Activated CD8-positive, alpha-beta memory T cell treated with anti-CD3 and anti-CD28 coated beads for 36 hours (primary cell): ENCODE results near the gene MED31. TPM values are rescaled to one million over a fixed set of nuclear protein-coding genes. Genes with fewer than 3 reads are reported as not detected.
"Not testable (repeated sequence)": the region's sequence is repeated elsewhere in the genome, so short reads cannot be mapped to it uniquely, and the experiment has no call there.

Source experiments
- CTCF ChIA-PET: fragments of 350-600 bp; sonication (Branson Sonifier 250); formaldehyde crosslinking; loops from one replicate; lab custom pipeline; 2021; ENCODE audit warnings: antibody characterized with exemption; lab: Charles Lee
- POLR2A ChIA-PET: fragments of 350-600 bp; sonication (Branson Sonifier 250); formaldehyde crosslinking; loops from one replicate; lab custom pipeline; 2021; ENCODE audit warnings: antibody characterized with exemption; lab: Charles Lee
- total RNA-seq, 2 experiments: library from RNA; stranded (reverse); gene quantifications; one replicate each; pipeline ENCODE4 v1.2.3, GENCODE V29; 2021

The MED31 gene
- total RNA-seq, 2 experiments from 2014 or later, result 25.2 to 28.5 TPM

DNA sequence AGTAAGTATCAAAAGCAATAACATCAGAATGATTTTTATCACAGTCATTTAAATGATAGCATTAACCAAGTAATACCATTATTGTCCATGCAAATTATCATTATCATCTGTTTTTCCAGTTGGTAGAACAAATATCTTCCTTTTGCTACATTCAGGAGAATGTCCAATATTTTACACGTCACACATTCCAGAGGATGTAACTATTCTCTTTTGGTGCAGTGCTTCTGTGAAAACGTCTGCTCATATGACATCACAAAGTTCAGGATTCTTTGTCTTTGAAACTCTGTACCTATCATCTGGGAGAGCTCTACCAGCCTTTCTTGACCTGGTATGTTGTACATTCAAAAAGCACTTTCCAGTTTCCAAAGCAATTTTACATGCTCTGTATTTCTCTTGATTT is 54.9 kb downstream of the MED31 start:
- POLR2A ChIA-PET, result no interaction called here
- CTCF ChIA-PET, result no interaction called here

DNA sequence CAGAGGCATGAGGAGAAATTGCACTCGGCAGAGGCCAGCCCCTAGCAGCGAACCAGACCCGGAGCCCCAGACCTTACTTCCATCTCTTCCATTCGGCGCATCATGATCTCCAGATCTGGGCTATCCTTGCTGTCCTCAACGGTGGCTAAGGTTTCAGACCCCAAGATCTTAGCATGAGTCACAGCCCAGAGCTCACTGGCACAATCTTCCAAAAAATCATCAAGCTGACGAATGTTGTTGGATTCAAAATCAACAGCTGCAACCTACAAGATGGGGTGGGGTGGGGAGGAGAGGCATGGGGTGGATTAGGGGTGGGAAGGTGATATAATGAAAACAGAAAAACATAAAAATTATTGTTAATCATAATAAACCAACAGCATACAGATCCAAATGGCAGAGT is 55.3 kb downstream of the MED31 start:
- ChIA-PET POLR2A (no interaction called here), CTCF (no interaction called here)

DNA sequence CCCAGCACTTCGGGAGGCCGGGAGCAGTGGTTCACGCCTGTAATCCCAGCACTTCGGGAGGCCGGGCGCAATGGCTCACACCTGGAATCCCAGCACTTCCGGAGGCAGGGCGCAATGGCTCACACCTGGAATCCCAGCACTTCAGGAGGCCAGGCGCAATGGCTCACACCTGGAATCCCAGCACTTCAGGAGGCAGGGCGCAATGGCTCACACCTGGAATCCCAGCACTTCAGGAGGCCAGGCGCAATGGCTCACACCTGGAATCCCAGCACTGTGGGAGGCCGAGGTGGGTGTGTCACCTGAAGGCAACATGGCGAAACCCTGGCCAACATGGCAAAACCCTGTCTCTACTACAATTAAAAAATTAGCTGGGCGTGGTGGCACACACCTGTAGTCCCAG is 58.0 kb downstream of the MED31 start:
- CTCF ChIA-PET, result not testable (repeated sequence)

More for the DNA sequence above, 58.0 kb downstream of the MED31 start:
- POLR2A ChIA-PET, result not testable (repeated sequence)

Other genes with a start within 250 kb of the MED31 start
- gene AIPL1, start 216.5 kb downstream of the MED31 start, total RNA-seq, result not detected
- gene PIMREG, start 207.2 kb downstream of the MED31 start, total RNA-seq, result 1 to 10 TPM; 2.9 to 3.3 TPM
- under 1 TPM; 0.44 to 0.59 TPM for gene PITPNM3, start 95.0 kb downstream of the MED31 start, total RNA-seq
- gene KIAA0753, start 10.9 kb downstream of the MED31 start, total RNA-seq, result 10 to 100 TPM; 20.8 to 21.4 TPM
- 100 to 1,000 TPM; 121 to 126 TPM for gene TXNDC17, start 10.5 kb downstream of the MED31 start, total RNA-seq
- 1 to 10 TPM; 1.5 TPM for gene C17orf100, start 157 bp upstream of the MED31 start, total RNA-seq
- gene SLC13A5, start 61.8 kb upstream of the MED31 start, total RNA-seq, result not detected
- gene XAF1, start 104.4 kb upstream of the MED31 start, total RNA-seq, result 1 to 10 TPM; 2.2 to 2.7 TPM
- gene FBXO39, start 124.6 kb upstream of the MED31 start, total RNA-seq, result not detected
- not detected for gene TEKT1, start 180.1 kb upstream of the MED31 start, total RNA-seq